ENCODE data around the gene SMG6. TPM values are rescaled to one million over a fixed set of nuclear protein-coding genes. Genes with fewer than 3 reads are reported as not detected.

Gene SMG6
- total RNA-seq, 3 donors from 2014 or later: 24.9 to 29.3 (median 29.0) TPM

GRCh38 chr17:2241823-2242222, 61.8 kb downstream of the SMG6 start:
- no peaks in the 10 kb centered on the region for H3K27me3 ChIP-seq
- no peaks in the 10 kb centered on the region for H3K36me3 ChIP-seq
- peak in 1 of 3 donors; percentile 10 for TF ChIP-seq POLR2AphosphoS5 (IDR thresholded peaks at IDR 0.05)
- TF ChIP-seq CTCF (IDR thresholded peaks at IDR 0.05): no peak
- TF ChIP-seq POLR2A (IDR thresholded peaks at IDR 0.05): no peak
- H3K4me3 ChIP-seq: no peak overlapping the region
- no peak for DNase-seq (ENCODE audit: low spot score in 2 of 2)
- intact Hi-C loops (cut with DNase I; ENCODE audit: low total_unique reads): loop anchor here (5.0 kb wide), 1 partner anchor 185 kb away; the partner anchor contains the start of gene HIC1
- peaks cover 7% of the 10 kb centered on the region in 2 donors for H3K4me1 ChIP-seq
- H3K27ac ChIP-seq: peak overlapping the region in 1 of 2 donors; percentile 71
- H3K9me3 ChIP-seq: no peaks in the 10 kb centered on the region

GRCh38 chr17:2240541-2240940, 63.0 kb downstream of the SMG6 start:
- Histone ChIP-seq H3K4me3 (no peak overlapping the region), H3K27ac (peak overlapping the region; percentile 71 to 72), H3K27me3 (no peaks in the 10 kb centered on the region), H3K4me1 (peaks cover 7% of the 10 kb centered on the region in 2 donors), H3K36me3 (no peaks in the 10 kb centered on the region), H3K9me3 (no peaks in the 10 kb centered on the region)
- DNase-seq (ENCODE audit: low spot score in 2 of 2): no peak
- TF ChIP-seq POLR2AphosphoS5 (IDR thresholded peaks at IDR 0.05) (no peak), CTCF (IDR thresholded peaks at IDR 0.05) (no peak)
- intact Hi-C loops (cut with DNase I; ENCODE audit: low total_unique reads): loop anchor here (5.0 kb wide), 1 partner anchor 183 kb away; the partner anchor contains the start of gene HIC1

GRCh38 chr17:2239882-2240430, 63.6 kb downstream of the SMG6 start:
- H3K4me1 ChIP-seq: peaks cover 7% of the 10 kb centered on the region in 2 donors
- peak overlapping the region; percentile 71 to 86 for H3K27ac ChIP-seq
- TF ChIP-seq CTCF (IDR thresholded peaks at IDR 0.05) (no peak), POLR2A (IDR thresholded peaks at IDR 0.05) (no peak), POLR2AphosphoS5 (IDR thresholded peaks at IDR 0.05) (no peak)
- H3K9me3 ChIP-seq: no peaks in the 10 kb centered on the region
- no peaks in the 10 kb centered on the region for H3K36me3 ChIP-seq
- DNase-seq (ENCODE audit: low spot score in 2 of 2): no peak
- no peaks in the 10 kb centered on the region for H3K27me3 ChIP-seq
- intact Hi-C loops (cut with DNase I; ENCODE audit: low total_unique reads): loop anchor here (5.0 kb wide), 1 partner anchor 183 kb away; the partner anchor contains the start of gene HIC1
- no peak overlapping the region for H3K4me3 ChIP-seq

GRCh38 chr17:2239170-2239551, 64.4 kb downstream of the SMG6 start:
- H3K36me3 ChIP-seq: no peaks in the 10 kb centered on the region
- H3K9me3 ChIP-seq: no peaks in the 10 kb centered on the region
- no peaks in the 10 kb centered on the region for H3K27me3 ChIP-seq
- H3K27ac ChIP-seq: peak overlapping the region in 1 of 2 donors; percentile 38
- intact Hi-C loops (cut with DNase I; ENCODE audit: low total_unique reads): no loop called here
- no peak for DNase-seq (ENCODE audit: low spot score in 2 of 2)
- H3K4me3 ChIP-seq: no peak overlapping the region
- TF ChIP-seq CTCF (IDR thresholded peaks at IDR 0.05): no peak
- TF ChIP-seq POLR2AphosphoS5 (IDR thresholded peaks at IDR 0.05): no peak
- no peak for TF ChIP-seq POLR2A (IDR thresholded peaks at IDR 0.05)
- peaks cover 7% of the 10 kb centered on the region in 2 donors for H3K4me1 ChIP-seq

- Histone ChIP-seq H3K27ac (peak overlapping the region; percentile 38 to 69), H3K36me3 (no peaks in the 10 kb centered on the region), H3K9me3 (no peaks in the 10 kb centered on the region), H3K4me1 (peaks cover 7% of the 10 kb centered on the region in 2 donors), H3K4me3 (peak overlapping the region in 2 of 3 donors; percentile 4 to 37), H3K27me3 (no peaks in the 10 kb centered on the region)
- DNase-seq (ENCODE audit: low spot score in 2 of 2): no peak
- intact Hi-C loops (cut with DNase I; ENCODE audit: low total_unique reads): no loop called here
- TF ChIP-seq POLR2AphosphoS5 (IDR thresholded peaks at IDR 0.05) (no peak), POLR2A (IDR thresholded peaks at IDR 0.05) (no peak), CTCF (IDR thresholded peaks at IDR 0.05) (no peak)
Measured at GRCh38 chr17:2238432-2239169, 65.0 kb downstream of the SMG6 start.
